Stimulated activated CD8-positive, alpha-beta memory T cell treated with anti-CD3 and anti-CD28 coated beads, Interleukin-7, amount 100 ng/mL, for 48 hours (primary cell): ENCODE data around the gene KIAA0319L.
"Not testable (repeated sequence)": the region's sequence is repeated elsewhere in the genome, so short reads cannot be mapped to it uniquely, and the experiment has no call there.

Source experiments
- DNase-seq, 2 donors: peaks; one replicate each; pipeline ENCODE4 v3.0.0-alpha.2; 2020; ENCODE audit warnings: low read depth in 1 of 2; ENCODE audit errors: extremely low read depth in 1 of 2

Gene KIAA0319L

GRCh38 chr1:35499652-35500176 is 57.5 kb downstream of the KIAA0319L start:
- peak in 1 of 2 donors; percentile 8 for DNase-seq

- DNase-seq, result no peak
Measured at GRCh38 chr1:35499231-35499630, 58.0 kb downstream of the KIAA0319L start.

- no peak for DNase-seq
Measured at GRCh38 chr1:35497571-35497970, 59.6 kb downstream of the KIAA0319L start.

GRCh38 chr1:35490250-35490649 is 67.0 kb downstream of the KIAA0319L start:
- no peak for DNase-seq

GRCh38 chr1:35488336-35488735 is 68.9 kb downstream of the KIAA0319L start:
- no peak for DNase-seq

GRCh38 chr1:35486858-35487408 is 70.3 kb downstream of the KIAA0319L start:
- no peak for DNase-seq

GRCh38 chr1:35481229-35481628 is 76.0 kb downstream of the KIAA0319L start:
- DNase-seq, result no peak

- no peak for DNase-seq
Measured at GRCh38 chr1:35477870-35478269, 79.3 kb downstream of the KIAA0319L start.

GRCh38 chr1:35475856-35476674 is 81.1 kb downstream of the KIAA0319L start:
- no peak for DNase-seq

GRCh38 chr1:35475356-35475755 is 81.8 kb downstream of the KIAA0319L start:
- DNase-seq, result no peak

GRCh38 chr1:35473216-35473615 is 84.0 kb downstream of the KIAA0319L start:
- DNase-seq, result not testable (repeated sequence)

GRCh38 chr1:35470977-35471613 is 86.1 kb downstream of the KIAA0319L start:
- DNase-seq, result no peak

- no peak for DNase-seq
Measured at GRCh38 chr1:35466120-35466519, 91.1 kb downstream of the KIAA0319L start.

GRCh38 chr1:35463749-35464148 is 93.5 kb downstream of the KIAA0319L start:
- DNase-seq, result not testable (repeated sequence)

GRCh38 chr1:35463232-35463631 is 94.0 kb downstream of the KIAA0319L start:
- no peak for DNase-seq

- no peak for DNase-seq
Measured at GRCh38 chr1:35461966-35462651, 95.1 kb downstream of the KIAA0319L start.

- DNase-seq, result no peak
Measured at GRCh38 chr1:35460796-35461195, 96.4 kb downstream of the KIAA0319L start.

- no peak for DNase-seq
Measured at GRCh38 chr1:35454616-35455015, 102.6 kb downstream of the KIAA0319L start.

GRCh38 chr1:35454176-35454575 is 103.0 kb downstream of the KIAA0319L start:
- DNase-seq, result no peak

GRCh38 chr1:35453031-35453430 is 104.2 kb downstream of the KIAA0319L start:
- no peak for DNase-seq

GRCh38 chr1:35452106-35452774 is 105.0 kb downstream of the KIAA0319L start:
- DNase-seq, result no peak
